A549 (cell line): Measurements from ENCODE around the gene MYBPC1. TPM values are rescaled to one million over a fixed set of nuclear protein-coding genes. Genes with fewer than 3 reads are reported as not detected.

Experiments
- ATAC-seq, 2 experiments: fragments of 200-7000 bp in 1 of 2; fragments of >200 bp in 1 of 2; cut with Nextera tagmentation in 1 of 2; cut with Tn5 transposase in 1 of 2; 3 replicates each; pipeline versions ENCODE4 v1.8.0 to v1.9.1; 2018 to 2020; ENCODE audit warnings: mild to moderate bottlenecking in 1 of 2, moderate library complexity in 1 of 2
- CTCF ChIA-PET: fragments of 300-600 bp; sonication (Branson Sonifier 250); formaldehyde crosslinking; extraction: SDS; loops from one replicate; lab custom pipeline; 2021; ENCODE audit warnings: antibody characterized with exemption, inconsistent platforms; lab: Yijun Ruan, JAX
- POLR2A ChIA-PET: fragments of 350-600 bp; formaldehyde crosslinking; extraction: SDS; loops from one replicate; lab custom pipeline; 2021; ENCODE audit warnings: antibody characterized with exemption, inconsistent platforms; lab: Yijun Ruan, JAX
- DNase-seq, 2 experiments: peaks; one replicate each; pipeline versions ENCODE4 v3.0.0 to v3.0.0-alpha.2; 2011 to 2016; ENCODE audit warnings: low read depth in 1 of 2, low spot score in 1 of 2
- FAIRE-seq: peaks from 2 replicates; lab custom pipeline; 2011; peaks lifted over from hg19 to GRCh38; lab: Jason Lieb, UNC
- H3K27ac ChIP-seq, 2 experiments: fragments of >200 bp; sonication (Bioruptor Twin); formaldehyde crosslinking; 3 replicates each; pipeline ENCODE4 v1.5.1; 2016 to 2017
- H3K4me1 ChIP-seq: fragments of >200 bp; sonication (Bioruptor Twin); formaldehyde crosslinking; 3 replicates; pipeline ENCODE4 v1.6.1; 2016
- H3K4me2 ChIP-seq: fragments of >200 bp; sonication (Bioruptor Twin); formaldehyde crosslinking; 3 replicates; pipeline ENCODE4 v1.6.1; 2016
- H3K4me3 ChIP-seq: fragments of >200 bp; sonication (Bioruptor Twin); formaldehyde crosslinking; 3 replicates; pipeline ENCODE4 v1.5.1; 2016
- H3K9me3 ChIP-seq: fragments of >200 bp; sonication (Bioruptor Twin); formaldehyde crosslinking; 3 replicates; pipeline ENCODE4 v1.6.1; 2016
- ATOH8 ChIP-seq: fragments of 250-450 bp; sonication (Bioruptor Pico); IDR thresholded peaks from 2 replicates; pipeline ENCODE4 v1.5.0; 2020; ENCODE audit warnings: low read depth, mild to moderate bottlenecking, moderate library complexity
- BHLHE40 ChIP-seq: IDR thresholded peaks from 2 replicates; pipeline ENCODE4 v1.6.1; 2012; ENCODE audit warnings: low read depth, low read length, inconsistent platforms
- CEBPB ChIP-seq, 2 experiments: fragments of >200 bp in 1 of 2; sonication (Bioruptor Twin) in 1 of 2; formaldehyde crosslinking in 1 of 2; IDR thresholded peaks; 2 replicates each; pipeline ENCODE4 v1.6.1; 2012 to 2016
- CHD4 ChIP-seq: fragments of 200-600 bp; sonication (generic); IDR thresholded peaks from 2 replicates; pipeline ENCODE4 v1.6.1; 2016; ENCODE audit warnings: antibody characterized with exemption, mild to moderate bottlenecking, borderline replicate concordance
- CTCF ChIP-seq: fragments of >200 bp; sonication (Bioruptor Twin); formaldehyde crosslinking; IDR thresholded peaks from 3 replicates; pipeline ENCODE4 v1.5.1; 2016
- EHF ChIP-seq: fragments of 250-450 bp; sonication (Bioruptor Pico); IDR thresholded peaks from 2 replicates; pipeline ENCODE4 v1.5.0; 2020; ENCODE audit warnings: mild to moderate bottlenecking
- ELK1 ChIP-seq: fragments of 150-350 bp; IDR thresholded peaks from 2 replicates; pipeline ENCODE4 v1.6.1; 2014; ENCODE audit warnings: low read depth, mild to moderate bottlenecking, low read length
- GATA3 ChIP-seq: IDR thresholded peaks from 2 replicates; pipeline ENCODE4 v1.6.1; 2012; ENCODE audit warnings: borderline replicate concordance
- HDAC2 ChIP-seq: fragments of 200-600 bp; sonication (generic); IDR thresholded peaks from 2 replicates; pipeline ENCODE4 v1.6.1; 2016
- HES2 ChIP-seq: fragments of >200 bp; sonication (Bioruptor Twin); formaldehyde crosslinking; IDR thresholded peaks from 2 replicates; pipeline ENCODE4 v1.6.1; 2016
- HEYL ChIP-seq: fragments of 250-450 bp; sonication (Bioruptor Pico); IDR thresholded peaks from 2 replicates; pipeline ENCODE4 v1.8.0; 2021; ENCODE audit warnings: mild to moderate bottlenecking, moderate library complexity
- KDM5A ChIP-seq: fragments of 200-600 bp; sonication (generic); IDR thresholded peaks from 2 replicates; pipeline ENCODE4 v1.6.1; 2016; ENCODE audit warnings: antibody characterized with exemption, mild to moderate bottlenecking
- PBX3 ChIP-seq: IDR thresholded peaks from 2 replicates; pipeline ENCODE4 v1.6.1; 2012
- PHF8 ChIP-seq: fragments of 200-600 bp; sonication (generic); IDR thresholded peaks from 2 replicates; pipeline ENCODE4 v1.6.1; 2016; ENCODE audit warnings: low read depth, mild to moderate bottlenecking, antibody characterized with exemption, moderate library complexity, borderline replicate concordance
- RAD21 ChIP-seq, 2 experiments: fragments of >200 bp in 1 of 2; sonication (Bioruptor Twin) in 1 of 2; formaldehyde crosslinking in 1 of 2; IDR thresholded peaks in 1 of 2; conservative IDR thresholded peaks in 1 of 2; 2 replicates in 1 of 2; 3 replicates in 1 of 2; pipeline ENCODE4 v1.6.1; 2012 to 2018; ENCODE audit warnings: inconsistent platforms in 1 of 2
- TFCP2L1 ChIP-seq: fragments of 250-450 bp; sonication (Bioruptor Pico); IDR thresholded peaks from 2 replicates; pipeline ENCODE4 v1.5.0; 2021; ENCODE audit warnings: mild to moderate bottlenecking
- TP53 ChIP-seq: fragments of 250-450 bp; sonication (Bioruptor Pico); IDR thresholded peaks from 2 replicates; pipeline ENCODE4 v1.5.0; 2021; ENCODE audit warnings: mild to moderate bottlenecking, moderate library complexity
- USF2 ChIP-seq: fragments of 450-650 bp; IDR thresholded peaks from 2 replicates; pipeline ENCODE4 v1.6.1; 2014; ENCODE audit warnings: antibody characterized with exemption
- ZFP36 ChIP-seq: fragments of 450-650 bp; IDR thresholded peaks from 2 replicates; pipeline ENCODE4 v1.6.1; 2014; ENCODE audit warnings: borderline replicate concordance; ENCODE audit not compliant: partially characterized antibody
- ZNF302 ChIP-seq: fragments of 250-450 bp; sonication (Bioruptor Pico); IDR thresholded peaks from 2 replicates; pipeline ENCODE4 v1.9.0; 2021; ENCODE audit warnings: inconsistent platforms, mild to moderate bottlenecking, moderate library complexity
- WGBS: methylation state at CpG from one replicate; pipeline ENCODE4 v1.1.6; 2017; ENCODE audit errors: missing lambda C conversion rate; 5-methylcytosine and 5-hydroxymethylcytosine counted together
- polyA plus RNA-seq, 4 experiments: library from polyadenylated mRNA; depleted of rRNA in 3 of 4; stranded (reverse); fragments of >200 nt; fragmentation: RNase III in 1 of 4; extraction: RNeasy Plus Mini Kit Qiagen cat#74134 plus additional on column Dnase treatment in 1 of 4; gene quantifications; 2 replicates in 3 of 4; 3 replicates in 1 of 4; pipeline ENCODE4 v1.2.3, GENCODE V29; 2011 to 2017

Gene MYBPC1
- polyA plus RNA-seq, 2 of the 4 experiments (the other 2 are of a cell fraction), result not detected

- POLR2A ChIA-PET, result no interaction called here
- 72% methylated on average over 2 of the region's 2 CpGs for WGBS
These were observed 13.1 kb downstream of the MYBPC1 start for GRCh38 chr12:101607894-101608293.

More at GRCh38 chr12:101607894-101608293, 13.1 kb downstream of the MYBPC1 start:
- CTCF ChIA-PET, result interaction anchor here (1.1 kb wide), 1 partner anchor 152 kb away, joined by 4 read pairs; no protein-coding TSS in a partner anchor
- TF ChIP-seq GATA3, result no peak
- TF ChIP-seq CTCF, result no peak
- no peak for TF ChIP-seq ZNF302 (CRISPR knock-in tag)
- TF ChIP-seq ZFP36, result no peak
- TF ChIP-seq HES2, result no peak
- no peak for TF ChIP-seq TFCP2L1 (CRISPR knock-in tag)
- TF ChIP-seq TP53 (CRISPR knock-in tag), result no peak
- no peak for TF ChIP-seq EHF
- TF ChIP-seq CEBPB (IDR thresholded peaks at IDR 0.05), result no peak
- TF ChIP-seq PHF8, result no peak
- TF ChIP-seq RAD21 (conservative IDR thresholded peaks at IDR 0.05 in 1 of 2, IDR thresholded peaks at IDR 0.05 in 1 of 2), result no peak
- TF ChIP-seq ELK1, result no peak
- no peak for TF ChIP-seq CHD4
- no peak for TF ChIP-seq BHLHE40
- no peak for TF ChIP-seq ATOH8 (CRISPR knock-in tag)
- no peak for TF ChIP-seq PBX3
- TF ChIP-seq KDM5A, result no peak
- no peak for TF ChIP-seq HDAC2
- no peak for TF ChIP-seq USF2
- no peak for TF ChIP-seq HEYL (CRISPR knock-in tag)
- TF ChIP-seq, all 56 proteins: peak for 0
- no peak for ATAC-seq
- peak overlapping the region in 1 of 2 experiments; percentile 13; a peak in 1 of 6 replicates for H3K27ac ChIP-seq
- H3K4me2 ChIP-seq, result peak overlapping the region; percentile 24; the same call in 1 of the 3 replicates
- DNase-seq, result no peak
- no peaks in the 10 kb centered on the region for H3K9me3 ChIP-seq
- H3K4me3 ChIP-seq, result no peak overlapping the region
- no peak for FAIRE-seq
- H3K4me1 ChIP-seq, result no peaks in the 10 kb centered on the region; the same call in 2 of the 3 replicates
